Astrocyte (in vitro differentiated cells and primary cell): ENCODE measurements around the gene DEGS2. TPM values are rescaled to one million over a fixed set of nuclear protein-coding genes. Genes with fewer than 3 reads are reported as not detected.

Experiments
- DNase-seq: peaks from one replicate; pipeline ENCODE4 v3.0.0-alpha.2; 2010; ENCODE audit warnings: low read depth
- FAIRE-seq: peaks from 2 replicates; lab custom pipeline; 2011; peaks lifted over from hg19 to GRCh38; lab: Jason Lieb, UNC
- H2AFZ ChIP-seq: 2 replicates; pipeline ENCODE4 v1.6.0; 2012; ENCODE audit warnings: low read depth, low read length, inconsistent platforms
- H3K27ac ChIP-seq: 2 replicates; pipeline ENCODE4 v1.5.1; 2011; ENCODE audit warnings: low read depth, low read length, inconsistent platforms
- H3K27me3 ChIP-seq: 2 replicates; pipeline ENCODE4 v1.6.0; 2011; ENCODE audit warnings: low read length, inconsistent platforms; ENCODE audit not compliant: insufficient read depth
- H3K36me3 ChIP-seq: 2 replicates; pipeline ENCODE4 v1.5.1; 2011; ENCODE audit warnings: low read length, inconsistent platforms; ENCODE audit not compliant: insufficient read depth
- H3K4me1 ChIP-seq: 2 replicates; pipeline ENCODE4 v1.5.1; 2011; ENCODE audit warnings: low read length, inconsistent platforms; ENCODE audit not compliant: insufficient read depth
- H3K4me2 ChIP-seq: 2 replicates; pipeline ENCODE4 v1.6.0; 2012; ENCODE audit warnings: low read length, inconsistent platforms
- H3K4me3 ChIP-seq: 2 replicates; pipeline ENCODE4 v1.5.1; 2011; ENCODE audit warnings: low read depth, mild to moderate bottlenecking, low read length, inconsistent platforms; ENCODE audit not compliant: insufficient read depth
- H3K79me2 ChIP-seq: 2 replicates; pipeline ENCODE4 v1.6.0; 2012; ENCODE audit warnings: mild to moderate bottlenecking, low read length, inconsistent platforms; ENCODE audit not compliant: insufficient read depth
- H3K9ac ChIP-seq: 2 replicates; pipeline ENCODE4 v1.6.0; 2012; ENCODE audit warnings: mild to moderate bottlenecking, low read length, inconsistent platforms
- H3K9me3 ChIP-seq: 2 replicates; pipeline ENCODE4 v1.5.1; 2012; ENCODE audit warnings: low read depth, mild to moderate bottlenecking, low read length, inconsistent platforms; ENCODE audit not compliant: insufficient read depth
- H4K20me1 ChIP-seq: 2 replicates; pipeline ENCODE4 v1.6.0; 2012; ENCODE audit warnings: low read length, inconsistent platforms; ENCODE audit not compliant: insufficient read depth
- H3K27ac Mint-ChIP-seq: one replicate; pipeline ENCODE4 v1.8.0; 2021; ENCODE audit warnings: mild to moderate bottlenecking, mixed read lengths; ENCODE audit not compliant: unreplicated experiment
- H3K27me3 Mint-ChIP-seq: one replicate; pipeline ENCODE4 v1.8.0; 2021; ENCODE audit warnings: low read depth, mixed read lengths; ENCODE audit not compliant: unreplicated experiment
- H3K36me3 Mint-ChIP-seq: one replicate; pipeline ENCODE4 v1.8.0; 2021; ENCODE audit warnings: low read depth, mixed read lengths; ENCODE audit not compliant: unreplicated experiment
- H3K4me1 Mint-ChIP-seq: one replicate; pipeline ENCODE4 v1.8.0; 2021; ENCODE audit warnings: low read depth, mixed read lengths; ENCODE audit not compliant: unreplicated experiment
- H3K4me3 Mint-ChIP-seq: one replicate; pipeline ENCODE4 v1.8.0; 2021; ENCODE audit warnings: mild to moderate bottlenecking, moderate library complexity, mixed read lengths; ENCODE audit not compliant: unreplicated experiment
- H3K9me3 Mint-ChIP-seq: one replicate; pipeline ENCODE4 v1.8.0; 2021; ENCODE audit warnings: mild to moderate bottlenecking, mixed read lengths; ENCODE audit not compliant: unreplicated experiment
- CTCF ChIP-seq: IDR thresholded peaks from 2 replicates; pipeline ENCODE4 v1.5.1; 2011; ENCODE audit warnings: low read depth, mild to moderate bottlenecking, inconsistent platforms, low read length, moderate library complexity; ENCODE audit not compliant: insufficient read depth
- EZH2 ChIP-seq: IDR thresholded peaks from 2 replicates; pipeline ENCODE4 v1.6.1; 2012; ENCODE audit warnings: mild to moderate bottlenecking, low read length, inconsistent platforms; ENCODE audit not compliant: insufficient read depth
- total RNA-seq: library from RNA; stranded (reverse); gene quantifications from 2 replicates; pipeline ENCODE4 v1.2.1, GENCODE V29; 2021

The DEGS2 gene
- total RNA-seq, 1 donor from 2014 or later = not detected

- peak overlapping the region; percentile 40 for H3K27ac ChIP-seq
- peak overlapping the region; percentile 68 for H3K9ac ChIP-seq
- Mint-ChIP-seq H3K27me3 (no peaks in the 10 kb centered on the region), H3K27ac (no peak overlapping the region), H3K9me3 (no peaks in the 10 kb centered on the region), H3K36me3 (no peaks in the 10 kb centered on the region), H3K4me1 (no peaks in the 10 kb centered on the region), H3K4me3 (no peak overlapping the region)
- H3K4me1 ChIP-seq = peaks cover 11% of the 10 kb centered on the region
- no peaks in the 10 kb centered on the region for H3K27me3 ChIP-seq
- DNase-seq (no peak), FAIRE-seq (no peak)
- TF ChIP-seq CTCF (no peak), EZH2 (no peak)
- no peaks in the 10 kb centered on the region for H3K9me3 ChIP-seq
- peak overlapping the region; percentile 29 for H3K4me3 ChIP-seq
- H2AFZ ChIP-seq = peak overlapping the region; percentile 83
- no peaks in the 10 kb centered on the region for H3K36me3 ChIP-seq
- no peaks in the 10 kb centered on the region for H3K79me2 ChIP-seq
- H3K4me2 ChIP-seq = peak overlapping the region; percentile 88
- H4K20me1 ChIP-seq = no peaks in the 10 kb centered on the region
Measured at GRCh38 chr14:100192250-100192671, 32.8 kb upstream of the DEGS2 start.

GRCh38 chr14:100191584-100192249 lies 32.3 kb upstream of the DEGS2 start:
- H3K9ac ChIP-seq = no peak overlapping the region
- Mint-ChIP-seq H3K4me3 (no peak overlapping the region), H3K27ac (no peak overlapping the region), H3K9me3 (no peaks in the 10 kb centered on the region), H3K36me3 (no peaks in the 10 kb centered on the region), H3K27me3 (no peaks in the 10 kb centered on the region), H3K4me1 (no peaks in the 10 kb centered on the region)
- no peak overlapping the region for H3K4me3 ChIP-seq
- peaks cover 11% of the 10 kb centered on the region for H3K4me1 ChIP-seq
- peak overlapping the region; percentile 83 for H2AFZ ChIP-seq
- H3K9me3 ChIP-seq = no peaks in the 10 kb centered on the region
- no peaks in the 10 kb centered on the region for H3K36me3 ChIP-seq
- TF ChIP-seq CTCF (no peak), EZH2 (no peak)
- H3K27ac ChIP-seq = no peak overlapping the region
- H3K4me2 ChIP-seq = no peak overlapping the region
- H4K20me1 ChIP-seq = no peaks in the 10 kb centered on the region
- no peak for FAIRE-seq
- no peaks in the 10 kb centered on the region for H3K27me3 ChIP-seq
- H3K79me2 ChIP-seq = no peaks in the 10 kb centered on the region
- DNase-seq = no peak

- Mint-ChIP-seq H3K4me1 (no peaks in the 10 kb centered on the region), H3K27me3 (peaks cover 4% of the 10 kb centered on the region), H3K36me3 (no peaks in the 10 kb centered on the region), H3K27ac (no peak overlapping the region), H3K4me3 (no peak overlapping the region), H3K9me3 (no peaks in the 10 kb centered on the region)
- Histone ChIP-seq H3K9ac (no peak overlapping the region), H3K4me1 (peaks cover 11% of the 10 kb centered on the region), H3K4me3 (no peak overlapping the region), H4K20me1 (no peaks in the 10 kb centered on the region), H3K27ac (no peak overlapping the region), H3K36me3 (no peaks in the 10 kb centered on the region), H3K9me3 (no peaks in the 10 kb centered on the region), H3K27me3 (no peaks in the 10 kb centered on the region), H2AFZ (no peak overlapping the region), H3K79me2 (no peaks in the 10 kb centered on the region), H3K4me2 (no peak overlapping the region)
- DNase-seq (no peak), FAIRE-seq (no peak)
- TF ChIP-seq EZH2 = no peak
- no peak for TF ChIP-seq CTCF
Measured at GRCh38 chr14:100190126-100190525, 30.7 kb upstream of the DEGS2 start.
